ENCODE measurements around the gene CNPPD1. TPM values are rescaled to one million over a fixed set of nuclear protein-coding genes. Genes with fewer than 3 reads are reported as not detected.

CNPPD1 gene
- total RNA-seq, 4 donors from 2014 or later: 14.0 to 94.0 (median 77.4) TPM

- Histone ChIP-seq H3K27me3 (no peaks in the 10 kb centered on the region), H3K9me3 (no peaks in the 10 kb centered on the region), H3K4me3 (no peak overlapping the region), H3K27ac (no peak overlapping the region), H3K36me3 (peaks cover 0 to 8% (median 0%) of the 10 kb centered on the region in 3 donors), H3K4me1 (peaks cover 0 to 15% (median under 1%) of the 10 kb centered on the region in 4 donors)
- DNase-seq: no peak
- TF ChIP-seq CTCF (IDR thresholded peaks at IDR 0.05) (no peak), POLR2A (IDR thresholded peaks at IDR 0.05) (no peak)
These were observed 11.4 kb downstream of the CNPPD1 start for GRCh38 chr2:219165058-219165911.

GRCh38 chr2:219163156-219163555, 13.6 kb downstream of the CNPPD1 start:
- H3K27ac ChIP-seq: no peak overlapping the region
- no peaks in the 10 kb centered on the region for H3K9me3 ChIP-seq
- peaks cover 0 to 8% (median 0%) of the 10 kb centered on the region in 3 donors for H3K36me3 ChIP-seq
- TF ChIP-seq CTCF (IDR thresholded peaks at IDR 0.05): no peak
- TF ChIP-seq POLR2A (IDR thresholded peaks at IDR 0.05): no peak
- peaks cover 0 to 10% (median 4%) of the 10 kb centered on the region in 4 donors for H3K4me1 ChIP-seq
- DNase-seq: peak in 1 of 3 donors; percentile 24
- H3K27me3 ChIP-seq: no peaks in the 10 kb centered on the region
- no peak overlapping the region for H3K4me3 ChIP-seq

- Histone ChIP-seq H3K27me3 (no peaks in the 10 kb centered on the region), H3K27ac (peak overlapping the region; percentile 90 to 96 (median 92)), H3K36me3 (peaks cover 0 to 18% (median 0%) of the 10 kb centered on the region in 3 donors), H3K4me3 (peak overlapping the region; percentile 56 to 85 (median 76)), H3K4me1 (peaks cover 0 to 10% (median 4%) of the 10 kb centered on the region in 4 donors), H3K9me3 (no peaks in the 10 kb centered on the region)
- TF ChIP-seq CTCF (IDR thresholded peaks at IDR 0.05) (no peak), POLR2A (IDR thresholded peaks at IDR 0.05) (no peak)
- DNase-seq: no peak
These were observed 15.6 kb downstream of the CNPPD1 start for GRCh38 chr2:219161097-219161496.

GRCh38 chr2:219160186-219161017, 16.3 kb downstream of the CNPPD1 start, which contains the start of gene NHEJ1:
TSS of gene NHEJ1 (minus strand) at chr2:219160815. CDS start at chr2:219158362, 2,453 bp downstream.
- H3K9me3 ChIP-seq: no peaks in the 10 kb centered on the region
- TF ChIP-seq CTCF (IDR thresholded peaks at IDR 0.05) (peak; percentile 91 to 99 (median 98)), POLR2A (IDR thresholded peaks at IDR 0.05) (peak; percentile 58 to 86)
- H3K4me3 ChIP-seq: peak within 1 kb of the TSS; percentile 56 to 85 (median 76)
- H3K4me1 ChIP-seq: peaks cover 0 to 10% (median 4%) of the 10 kb centered on the region in 4 donors
- H3K27ac ChIP-seq: peak within 1 kb of the TSS; percentile 90 to 96 (median 92)
- peak; percentile 99 for DNase-seq
- no peaks in the 10 kb centered on the region for H3K27me3 ChIP-seq
- H3K36me3 ChIP-seq: peaks cover 0 to 24% (median 0%) of the 10 kb centered on the region in 3 donors

- Histone ChIP-seq H3K9me3 (no peaks in the 10 kb centered on the region), H3K4me3 (peak overlapping the region; percentile 56 to 85 (median 76)), H3K27me3 (no peaks in the 10 kb centered on the region), H3K4me1 (peaks cover 0 to 10% (median 4%) of the 10 kb centered on the region in 4 donors), H3K36me3 (peaks cover 0 to 23% (median 0%) of the 10 kb centered on the region in 3 donors), H3K27ac (peak overlapping the region; percentile 90 to 96 (median 92))
- DNase-seq: no peak
- no peak for TF ChIP-seq CTCF (IDR thresholded peaks at IDR 0.05)
- TF ChIP-seq POLR2A (IDR thresholded peaks at IDR 0.05): no peak
These were observed 16.9 kb downstream of the CNPPD1 start for GRCh38 chr2:219159771-219160185.
